OCI-LY1 (cell line): ENCODE data around the gene BTBD1.
A peak's percentile ranks its signal among the peaks of the same experiment; 100 is the strongest.

Experiments
- H2AFZ ChIP-seq: fragments of 200-600 bp; sonication (generic), shearing (Covaris generic); 2 replicates; pipeline ENCODE4 v1.6.0; 2014; ENCODE audit warnings: antibody characterized with exemption, mild to moderate bottlenecking, low read length
- H3F3A ChIP-seq: fragments of 200-600 bp; sonication (generic), shearing (Covaris generic); 2 replicates; pipeline ENCODE4 v1.6.0; 2014; ENCODE audit warnings: mild to moderate bottlenecking, antibody characterized with exemption, low read length, moderate library complexity; ENCODE audit not compliant: insufficient read depth
- H3K27ac ChIP-seq: fragments of 200-600 bp; sonication (generic); 2 replicates; pipeline ENCODE4 v1.5.1; 2014; ENCODE audit warnings: low read length, mixed run types, mild to moderate bottlenecking, low read depth; ENCODE audit not compliant: poor library complexity, severe bottlenecking
- H3K27me3 ChIP-seq: fragments of 200-600 bp; sonication (generic); 2 replicates; pipeline ENCODE4 v1.6.0; 2014; ENCODE audit warnings: antibody characterized with exemption, mild to moderate bottlenecking, low read length, moderate library complexity; ENCODE audit not compliant: insufficient read depth
- H3K36me3 ChIP-seq: fragments of 200-600 bp; sonication (generic); 2 replicates; pipeline ENCODE4 v1.6.1; 2014; ENCODE audit warnings: mild to moderate bottlenecking, antibody characterized with exemption, low read length, moderate library complexity, mixed read lengths; ENCODE audit not compliant: insufficient read depth
- H3K4me1 ChIP-seq: fragments of 200-600 bp; sonication (generic); 2 replicates; pipeline ENCODE4 v1.5.1; 2014; ENCODE audit warnings: mild to moderate bottlenecking, low read length, moderate library complexity; ENCODE audit not compliant: insufficient read depth, severe bottlenecking
- H3K4me2 ChIP-seq: fragments of 200-600 bp; sonication (generic), shearing (Covaris generic); 2 replicates; pipeline ENCODE4 v1.6.1; 2014; ENCODE audit warnings: low read length
- H3K4me3 ChIP-seq: fragments of 200-600 bp; sonication (generic); 2 replicates; pipeline ENCODE4 v1.5.1; 2014; ENCODE audit warnings: low read length, low read depth, mild to moderate bottlenecking, mixed read lengths; ENCODE audit not compliant: poor library complexity, severe bottlenecking
- H3K79me2 ChIP-seq: fragments of 200-600 bp; shearing (Covaris generic); 2 replicates; pipeline ENCODE4 v1.6.1; 2016; ENCODE audit warnings: mixed run types, low read length, mixed read lengths; ENCODE audit not compliant: insufficient read depth
- H3K9ac ChIP-seq: fragments of 200-600 bp; sonication (generic), shearing (Covaris generic); 2 replicates; pipeline ENCODE4 v1.6.1; 2014; ENCODE audit warnings: mild to moderate bottlenecking, low read length, mixed read lengths
- H3K9me2 ChIP-seq: fragments of 200-600 bp; sonication (generic), shearing (Covaris generic); 2 replicates; pipeline ENCODE4 v1.6.1; 2014; ENCODE audit warnings: low read depth, mild to moderate bottlenecking, low read length, mixed read lengths
- H3K9me3 ChIP-seq: fragments of 200-600 bp; shearing (Covaris generic); 2 replicates; pipeline ENCODE4 v1.6.1; 2014; ENCODE audit warnings: low read length, mixed read lengths
- H4K20me1 ChIP-seq: fragments of 200-600 bp; sonication (generic), shearing (Covaris generic); 2 replicates; pipeline ENCODE4 v1.6.0; 2016; ENCODE audit warnings: mild to moderate bottlenecking, low read length; ENCODE audit not compliant: insufficient read depth
- EZH2 ChIP-seq: fragments of 200-600 bp; sonication (generic), shearing (Covaris generic); IDR thresholded peaks from 2 replicates; pipeline ENCODE4 v1.8.0; 2017; ENCODE audit warnings: borderline replicate concordance, mixed run types, mild to moderate bottlenecking, antibody characterized with exemption, low read length, moderate library complexity, mixed read lengths
- TF ChIP-seq, protein P1 (sequence below): fragments of 200-600 bp; sonication (generic), shearing (Covaris generic); IDR thresholded peaks from 2 replicates; pipeline ENCODE4 v1.5.1; 2017; ENCODE audit warnings: mild to moderate bottlenecking, antibody characterized with exemption, low read length, moderate library complexity, mixed read lengths

Gene BTBD1

DNA sequence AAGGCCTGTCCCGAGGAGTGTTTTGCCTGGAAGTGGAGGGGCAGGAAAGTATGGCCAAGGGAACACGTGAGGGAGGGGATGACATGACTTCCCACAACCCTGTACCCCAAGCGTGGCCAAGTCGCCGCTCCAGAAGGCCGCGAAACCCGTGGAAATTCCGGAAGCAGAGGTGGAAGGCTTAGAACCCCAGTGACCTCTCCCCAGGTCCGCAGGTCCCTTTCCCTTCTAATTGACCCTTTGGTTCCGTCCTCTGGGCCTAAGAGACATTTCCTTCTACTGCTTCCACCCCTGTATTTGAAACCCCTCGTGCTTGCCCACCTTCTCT is 548 bp upstream of the BTBD1 start:
- H3K27me3 ChIP-seq, result no peaks in the 10 kb centered on the region
- H3K9ac ChIP-seq, result peak overlapping the region; percentile 92
- H4K20me1 ChIP-seq, result no peaks in the 10 kb centered on the region
- H3K4me2 ChIP-seq, result peak overlapping the region; percentile 86
- peaks cover 42% of the 10 kb centered on the region for H3K79me2 ChIP-seq
- H3F3A ChIP-seq, result peaks cover 6% of the 10 kb centered on the region; the same call in 1 of the 2 replicates
- H3K36me3 ChIP-seq, result peaks cover 21% of the 10 kb centered on the region; the same call in 1 of the 2 replicates
- H3K4me1 ChIP-seq, result peaks cover 42% of the 10 kb centered on the region
- peaks cover 6% of the 10 kb centered on the region; the same call in 1 of the 2 replicates for H3K9me3 ChIP-seq
- peak overlapping the region; percentile 97 for H2AFZ ChIP-seq
- peak overlapping the region; percentile 72 for H3K27ac ChIP-seq
- no peak for TF ChIP-seq EZH2
- H3K4me3 ChIP-seq, result peak overlapping the region; percentile 89
- no peaks in the 10 kb centered on the region for H3K9me2 ChIP-seq

- Histone ChIP-seq H3K4me2 (peak overlapping the region; percentile 86), H3K9me2 (no peaks in the 10 kb centered on the region), H3F3A (peaks cover 6% of the 10 kb centered on the region; the same call in 1 of the 2 replicates), H3K27ac (peak overlapping the region; percentile 67), H3K9me3 (peaks cover 6% of the 10 kb centered on the region; the same call in 1 of the 2 replicates), H3K4me1 (peaks cover 52% of the 10 kb centered on the region), H4K20me1 (no peaks in the 10 kb centered on the region), H3K79me2 (peaks cover 56% of the 10 kb centered on the region), H3K27me3 (no peaks in the 10 kb centered on the region), H3K4me3 (peak overlapping the region; percentile 89), H3K9ac (peak overlapping the region; percentile 92), H2AFZ (no peak overlapping the region), H3K36me3 (peaks cover 35% of the 10 kb centered on the region)
- no peak for TF ChIP-seq EZH2
- TF ChIP-seq, protein P1, sequence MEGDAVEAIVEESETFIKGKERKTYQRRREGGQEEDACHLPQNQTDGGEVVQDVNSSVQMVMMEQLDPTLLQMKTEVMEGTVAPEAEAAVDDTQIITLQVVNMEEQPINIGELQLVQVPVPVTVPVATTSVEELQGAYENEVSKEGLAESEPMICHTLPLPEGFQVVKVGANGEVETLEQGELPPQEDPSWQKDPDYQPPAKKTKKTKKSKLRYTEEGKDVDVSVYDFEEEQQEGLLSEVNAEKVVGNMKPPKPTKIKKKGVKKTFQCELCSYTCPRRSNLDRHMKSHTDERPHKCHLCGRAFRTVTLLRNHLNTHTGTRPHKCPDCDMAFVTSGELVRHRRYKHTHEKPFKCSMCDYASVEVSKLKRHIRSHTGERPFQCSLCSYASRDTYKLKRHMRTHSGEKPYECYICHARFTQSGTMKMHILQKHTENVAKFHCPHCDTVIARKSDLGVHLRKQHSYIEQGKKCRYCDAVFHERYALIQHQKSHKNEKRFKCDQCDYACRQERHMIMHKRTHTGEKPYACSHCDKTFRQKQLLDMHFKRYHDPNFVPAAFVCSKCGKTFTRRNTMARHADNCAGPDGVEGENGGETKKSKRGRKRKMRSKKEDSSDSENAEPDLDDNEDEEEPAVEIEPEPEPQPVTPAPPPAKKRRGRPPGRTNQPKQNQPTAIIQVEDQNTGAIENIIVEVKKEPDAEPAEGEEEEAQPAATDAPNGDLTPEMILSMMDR, result no peak
Observed at GRCh38 chr15:83066034-83066733, 868 bp downstream of the BTBD1 start.

DNA sequence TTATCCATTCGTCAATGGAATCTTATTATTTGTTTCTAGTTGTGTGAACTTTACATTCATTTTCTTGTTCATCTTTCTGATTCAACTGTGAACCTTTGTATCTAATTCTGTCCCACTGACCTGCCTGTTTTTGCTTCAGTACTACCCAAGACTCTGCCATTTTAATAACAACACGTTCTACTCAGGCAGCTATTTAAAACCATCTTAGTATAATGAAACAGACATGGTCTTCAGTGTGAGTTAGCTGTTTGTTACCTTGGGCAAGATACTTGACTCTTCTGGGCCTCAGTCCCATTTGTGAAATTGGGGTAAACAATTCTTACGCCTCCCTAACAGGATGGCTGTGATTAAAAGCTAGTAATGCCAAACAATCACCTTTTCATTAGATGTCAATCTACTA is 1.6 kb downstream of the BTBD1 start:
- Histone ChIP-seq H3K9ac (peak overlapping the region; percentile 92), H3K36me3 (peaks cover 40% of the 10 kb centered on the region), H3K9me2 (no peaks in the 10 kb centered on the region), H3K27me3 (no peaks in the 10 kb centered on the region), H3K79me2 (peaks cover 63% of the 10 kb centered on the region), H4K20me1 (no peaks in the 10 kb centered on the region), H2AFZ (no peak overlapping the region), H3K4me2 (peak overlapping the region; percentile 86), H3K4me1 (peaks cover 52% of the 10 kb centered on the region), H3F3A (peaks cover 6% of the 10 kb centered on the region; the same call in 1 of the 2 replicates), H3K4me3 (peak overlapping the region; percentile 89), H3K9me3 (peaks cover 6% of the 10 kb centered on the region; the same call in 1 of the 2 replicates), H3K27ac (peak overlapping the region; percentile 67)
- TF ChIP-seq, protein P1, result no peak
- TF ChIP-seq EZH2, result no peak
